ENCODE data around the gene SPATA1.

SPATA1 gene

GRCh38 chr1:84598418-84598817, 92.2 kb downstream of the SPATA1 start:
- DNase-seq = no peak

DNA sequence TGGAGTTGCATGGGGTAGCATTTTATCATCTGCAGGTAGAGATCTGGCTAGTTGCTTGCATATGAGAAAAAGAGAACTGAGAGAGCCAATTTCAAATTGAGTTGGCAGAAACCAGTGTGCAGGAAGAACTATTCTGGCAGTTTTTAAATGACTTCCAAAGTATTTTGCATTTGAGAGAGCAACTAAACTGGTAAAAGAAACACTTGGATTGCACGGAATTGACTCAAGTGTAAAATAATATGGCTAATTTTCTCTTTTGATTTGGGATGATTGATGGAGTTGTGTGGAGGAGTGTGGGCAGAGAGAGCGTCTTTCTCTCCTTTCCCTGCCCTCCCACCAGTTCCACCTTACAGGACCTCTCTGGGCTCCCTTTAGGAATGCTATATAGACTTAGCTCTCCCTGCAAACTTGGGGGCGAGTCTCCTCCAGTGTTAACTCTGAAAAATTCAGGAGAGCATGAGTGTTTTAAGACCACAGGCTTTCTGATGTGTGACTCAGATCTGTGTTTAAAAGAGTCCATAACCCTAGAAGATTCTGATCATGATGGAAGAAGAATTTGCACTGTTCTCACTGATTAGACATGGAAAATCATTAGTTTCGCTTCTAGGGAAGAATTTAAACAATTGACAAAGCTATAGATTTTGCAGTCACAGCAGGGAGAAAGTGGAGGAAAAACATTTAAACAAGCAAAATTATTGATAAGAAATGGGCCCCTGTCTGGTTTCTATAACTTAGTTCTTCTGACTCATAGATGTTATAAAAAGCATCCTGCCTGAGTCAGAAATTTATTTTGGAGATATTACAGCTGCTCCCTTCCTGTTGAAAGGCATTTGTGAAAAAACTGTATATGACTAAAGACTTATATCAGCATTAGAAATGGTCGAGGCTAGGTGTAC, 92.9 kb downstream of the SPATA1 start:
- DNase-seq = no peak

GRCh38 chr1:84600796-84601195, 94.6 kb downstream of the SPATA1 start:
- DNase-seq = no peak

DNA sequence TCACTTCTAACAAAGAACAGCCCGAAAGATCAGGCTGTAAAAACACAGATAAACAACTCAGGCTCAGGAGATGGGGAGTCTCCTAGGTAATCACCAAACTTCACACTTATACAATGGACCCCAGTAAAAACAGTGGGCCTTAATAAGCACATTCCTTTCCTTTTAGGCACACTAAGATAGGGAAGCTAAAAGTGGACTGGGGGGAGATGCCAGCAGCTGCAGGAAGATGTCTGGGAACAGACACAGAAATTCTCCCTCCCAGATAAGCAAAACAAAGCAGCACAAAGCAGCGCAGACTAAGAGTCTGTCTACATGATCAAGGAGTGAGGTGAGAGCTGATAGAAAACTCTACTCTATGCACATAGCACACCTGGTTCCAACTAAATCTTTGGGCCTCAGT, 97.0 kb downstream of the SPATA1 start:
- DNase-seq = no peak

- no peak for DNase-seq
These were observed 98.0 kb downstream of the SPATA1 start for GRCh38 chr1:84603941-84604830.

DNA sequence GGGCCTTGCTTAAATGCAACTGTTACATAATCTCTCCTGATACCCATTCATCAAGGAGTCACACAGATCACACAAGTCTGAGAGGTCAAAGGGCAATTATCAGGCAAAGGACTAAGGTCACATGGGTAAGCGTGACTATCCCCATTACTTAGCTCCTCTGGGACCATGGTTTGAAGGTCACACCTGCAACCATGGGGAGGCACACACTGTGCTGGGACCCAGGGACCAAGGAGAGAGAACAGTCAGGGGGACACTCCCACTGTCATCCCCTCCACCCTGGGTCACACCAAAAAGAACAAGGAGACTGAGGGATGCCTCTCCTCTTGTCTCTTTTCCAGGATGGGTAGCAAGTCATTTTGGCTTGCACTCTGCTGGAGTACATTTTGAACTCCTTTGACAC, 99.0 kb downstream of the SPATA1 start:
- no peak for DNase-seq

DNA sequence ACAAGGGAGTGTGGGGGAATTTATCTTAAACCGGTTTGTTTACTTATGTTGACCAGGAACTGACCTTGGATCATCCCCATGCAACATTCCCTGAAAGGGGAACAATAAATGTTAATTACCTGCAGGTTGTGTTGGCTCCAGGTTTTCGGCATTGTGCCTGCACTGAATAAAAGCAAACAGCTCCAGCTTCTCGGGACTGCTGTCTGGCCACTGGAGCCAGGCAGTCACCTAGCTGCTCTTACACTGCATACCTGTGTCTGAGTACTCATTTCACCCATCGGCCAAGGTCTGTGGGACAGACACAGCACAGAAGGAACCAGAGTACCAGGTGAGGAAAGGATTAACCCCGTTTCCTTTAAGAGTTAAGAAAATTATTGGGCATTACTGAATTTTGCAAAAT, 100.8 kb downstream of the SPATA1 start:
- no peak for DNase-seq

DNA sequence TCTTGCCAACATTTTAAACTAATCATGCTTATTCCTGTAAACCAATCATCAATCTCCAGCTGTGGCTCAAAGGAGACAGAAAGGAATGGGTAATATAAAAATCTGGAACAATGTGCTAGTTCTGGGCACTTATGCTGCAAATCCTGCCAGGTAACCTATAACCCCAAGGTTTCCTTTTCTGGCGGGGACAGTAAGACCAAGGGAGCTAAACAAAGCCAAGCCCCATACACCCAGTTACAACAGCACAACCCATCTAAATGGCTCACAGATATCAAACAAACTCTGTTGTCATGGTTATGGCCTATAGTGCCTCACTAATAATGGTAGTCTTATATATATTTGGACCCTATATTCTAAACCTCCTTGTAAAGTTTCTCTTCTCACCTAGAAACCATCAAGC, 104.9 kb downstream of the SPATA1 start:
- DNase-seq = no peak

- DNase-seq = no peak
These were observed 105.6 kb downstream of the SPATA1 start for GRCh38 chr1:84611796-84612195.

DNA sequence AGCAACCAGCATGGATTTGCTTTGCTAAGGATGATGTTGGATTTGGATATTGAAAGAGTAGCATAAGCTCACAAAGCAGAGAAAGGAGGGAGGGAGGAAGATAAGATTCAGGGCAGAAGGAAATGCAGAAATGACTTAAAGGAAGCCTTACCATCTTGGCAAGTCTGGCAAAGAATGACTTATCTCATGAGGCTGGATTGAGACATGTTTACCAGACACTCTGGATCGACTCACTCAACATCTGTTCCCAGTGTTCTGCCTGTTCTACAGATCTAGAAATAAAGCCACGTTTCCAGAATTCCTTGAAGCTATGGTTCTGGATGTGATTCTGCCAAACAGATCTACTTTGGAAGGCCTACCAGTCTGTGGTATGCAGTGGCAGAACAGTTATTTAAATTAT, 106.8 kb downstream of the SPATA1 start:
- DNase-seq = no peak

DNA sequence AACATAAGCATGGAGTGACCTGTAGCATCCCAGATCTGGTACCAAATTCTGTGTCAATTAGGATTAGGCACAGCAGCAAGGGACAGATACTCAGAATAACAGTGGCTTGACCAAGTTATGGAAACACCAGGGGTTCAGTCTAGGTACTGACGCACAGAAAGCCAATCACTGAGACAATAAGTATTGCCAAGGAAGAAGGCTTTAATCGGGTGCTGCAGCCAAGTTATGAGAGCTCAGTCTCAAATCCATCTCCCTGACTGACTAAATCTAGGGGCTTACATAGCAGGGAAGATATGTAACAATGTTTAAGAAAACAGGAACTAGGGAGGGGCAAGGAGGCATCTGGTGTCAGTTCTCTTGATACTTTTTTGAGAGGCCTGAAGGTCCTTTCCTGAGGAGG, 107.7 kb downstream of the SPATA1 start:
- DNase-seq = no peak

- no peak for DNase-seq
These were observed 109.6 kb downstream of the SPATA1 start for GRCh38 chr1:84615790-84616189.

All from Kasumi-1 (cell line).